NCI-H69 (cell line): ENCODE measurements around the gene SNX2.
A peak's percentile ranks its signal among the peaks of the same experiment; 100 is the strongest.

Experiments used
- DNase-seq: peaks from one replicate; lab custom pipeline; 2025; lab: John Stamatoyannopoulos, UW

Gene SNX2

DNA sequence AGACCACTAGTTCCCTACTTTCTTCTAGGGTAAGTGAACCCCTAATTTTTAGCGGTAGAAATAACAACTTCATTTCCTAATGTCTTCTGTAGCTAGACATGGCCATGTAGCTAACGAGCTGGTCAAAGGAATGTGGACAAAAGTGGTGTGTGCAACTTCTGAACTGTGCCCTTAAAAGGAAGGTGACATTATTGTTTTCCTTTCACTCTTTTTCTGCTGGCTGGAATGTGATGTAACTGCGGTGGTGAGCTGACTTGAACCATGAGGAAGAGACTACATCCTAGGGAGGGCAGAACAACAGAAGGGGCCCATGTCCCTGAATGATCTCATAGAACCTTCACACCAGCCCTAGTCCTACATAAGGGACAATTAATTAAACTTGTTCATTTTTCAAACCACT lies 1.3 kb upstream of the SNX2 start:
- DNase-seq, result no peak

DNA sequence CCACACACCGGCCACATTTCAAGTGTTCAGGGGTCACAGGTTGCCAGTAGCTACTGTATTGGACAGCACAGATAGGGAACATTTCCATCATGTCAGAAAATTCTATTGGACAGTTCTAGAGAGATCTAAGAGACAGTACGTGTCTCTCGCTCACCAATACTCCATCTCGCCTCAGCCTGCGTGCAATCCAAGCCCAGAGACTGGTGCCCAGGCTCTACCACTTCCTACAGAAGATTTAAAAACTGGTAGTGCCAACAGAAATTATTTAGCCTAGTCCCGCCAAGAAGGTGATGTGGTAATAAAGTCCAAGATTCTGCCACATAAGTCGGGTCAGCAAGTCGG lies 390 bp upstream of the SNX2 start:
- no peak for DNase-seq

DNA sequence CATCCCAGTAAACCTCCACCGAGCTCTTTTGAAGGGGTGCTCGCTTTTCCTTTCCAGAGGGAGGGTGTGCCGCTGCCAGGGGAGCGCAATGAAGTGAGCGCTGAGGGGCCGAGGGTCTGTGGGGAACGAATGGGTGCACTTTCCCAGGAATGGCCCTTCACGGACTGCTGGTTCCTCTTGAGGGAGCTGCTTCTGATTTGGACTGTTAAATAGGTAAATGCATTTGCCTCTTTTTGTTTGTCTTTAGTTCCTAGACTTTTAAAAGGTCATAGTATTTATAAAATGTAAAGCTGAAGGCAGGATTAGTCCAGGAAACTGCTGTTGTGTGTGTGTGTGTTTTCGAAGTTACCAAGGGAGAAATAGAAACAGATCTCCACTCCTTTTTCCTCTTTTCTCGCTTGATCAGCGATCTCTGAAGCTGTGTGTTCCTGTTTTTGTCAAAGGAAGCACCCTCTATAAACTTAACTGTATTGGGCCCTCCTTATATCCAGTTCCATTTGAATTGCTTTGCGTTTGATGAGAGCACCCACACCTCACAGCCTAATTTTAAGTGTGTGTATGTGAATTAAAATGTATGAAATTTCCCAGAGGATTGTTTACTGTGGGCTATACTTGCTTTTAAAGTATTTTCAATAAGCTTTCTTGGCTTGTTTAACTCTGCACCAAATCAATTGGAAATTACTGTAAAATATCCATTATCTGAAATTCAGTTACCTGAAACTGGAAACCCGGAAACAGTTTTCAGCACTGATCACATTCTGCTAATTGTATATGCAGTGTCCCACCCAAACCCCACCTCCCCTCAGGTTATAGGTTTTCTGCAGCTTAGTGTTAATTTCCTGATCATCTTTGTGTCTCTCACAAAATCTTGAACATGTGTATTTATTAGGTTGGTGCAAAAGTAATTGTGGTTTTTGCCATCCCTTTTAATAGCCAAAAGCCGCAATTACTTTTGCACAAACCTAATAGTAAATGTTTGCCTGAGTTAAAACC lies 966 bp downstream of the SNX2 start:
- DNase-seq, result peak; percentile 77

DNA sequence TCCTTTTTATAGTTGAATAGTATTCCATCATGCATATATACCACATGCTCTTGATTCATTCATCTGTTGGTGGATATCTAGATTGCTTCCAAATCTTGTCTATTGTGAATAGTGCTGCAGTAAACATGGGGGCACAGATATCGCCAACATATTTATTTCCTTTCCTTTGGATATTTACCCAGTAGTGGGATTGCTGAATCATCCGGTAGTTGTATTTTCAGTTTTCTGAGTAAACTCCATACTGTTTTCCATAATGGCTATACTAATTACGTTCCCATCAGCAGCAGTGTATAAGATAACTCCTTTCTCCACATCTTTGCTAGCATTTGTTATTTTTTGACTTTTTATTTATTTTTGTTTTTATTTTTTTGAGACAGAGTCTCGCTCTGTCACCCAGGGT lies 3.3 kb downstream of the SNX2 start:
- no peak for DNase-seq

DNA sequence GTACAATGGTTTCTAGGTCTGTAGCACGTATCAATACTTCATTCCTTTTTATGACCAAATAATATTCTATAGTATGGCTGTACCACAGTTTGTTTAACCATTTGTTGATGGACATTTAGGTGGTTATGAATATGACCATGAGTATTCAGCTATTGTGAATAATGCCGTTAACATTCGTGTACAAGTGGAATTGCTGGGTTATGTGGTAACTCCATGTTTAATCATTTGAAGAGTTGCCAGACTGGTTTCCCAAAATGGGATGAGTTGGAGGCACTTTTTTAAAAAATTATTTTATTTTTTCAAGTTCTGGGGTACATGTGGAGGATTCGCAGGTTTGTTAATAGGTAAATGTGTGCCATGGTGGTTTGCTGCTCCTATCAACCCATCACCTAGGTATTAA lies 4.6 kb downstream of the SNX2 start:
- DNase-seq, result no peak

DNA sequence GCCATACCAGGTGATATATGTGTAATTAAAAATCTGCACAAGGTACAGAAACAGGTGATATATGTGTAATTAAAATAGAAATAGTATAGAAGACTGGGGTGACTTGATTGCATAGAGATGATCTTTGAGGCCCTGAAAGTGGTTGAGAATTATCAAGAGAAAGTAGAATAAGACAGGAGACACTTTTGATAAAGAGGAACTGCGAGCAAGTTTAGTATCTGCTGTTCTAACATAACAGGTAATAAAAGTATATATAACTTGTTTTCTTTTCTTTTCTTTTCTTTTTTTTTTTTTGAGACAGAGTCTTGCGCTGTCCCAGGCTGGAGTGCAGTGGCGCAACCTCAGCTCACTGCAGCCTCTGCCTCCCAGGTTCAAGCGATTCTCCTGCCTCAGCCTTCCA lies 5.4 kb downstream of the SNX2 start:
- no peak for DNase-seq

DNA sequence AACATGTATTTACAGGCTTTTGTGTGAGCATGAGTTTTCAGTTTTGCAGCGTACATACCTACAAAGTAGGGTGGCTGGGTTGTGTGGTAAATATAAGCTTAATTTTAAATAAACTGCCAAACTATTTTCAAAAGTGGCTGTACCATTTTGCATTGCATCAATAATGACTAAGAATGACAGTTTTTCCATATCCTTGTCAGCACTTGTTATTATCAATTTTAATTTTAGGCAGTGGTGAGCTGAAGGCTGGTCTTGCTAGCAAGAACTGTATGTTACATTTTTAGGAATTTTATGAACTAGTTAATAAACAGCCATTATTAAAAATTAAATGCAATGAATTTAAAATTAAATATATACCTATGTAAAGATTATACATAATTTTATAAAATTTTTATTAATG lies 6.6 kb downstream of the SNX2 start:
- DNase-seq, result no peak

DNA sequence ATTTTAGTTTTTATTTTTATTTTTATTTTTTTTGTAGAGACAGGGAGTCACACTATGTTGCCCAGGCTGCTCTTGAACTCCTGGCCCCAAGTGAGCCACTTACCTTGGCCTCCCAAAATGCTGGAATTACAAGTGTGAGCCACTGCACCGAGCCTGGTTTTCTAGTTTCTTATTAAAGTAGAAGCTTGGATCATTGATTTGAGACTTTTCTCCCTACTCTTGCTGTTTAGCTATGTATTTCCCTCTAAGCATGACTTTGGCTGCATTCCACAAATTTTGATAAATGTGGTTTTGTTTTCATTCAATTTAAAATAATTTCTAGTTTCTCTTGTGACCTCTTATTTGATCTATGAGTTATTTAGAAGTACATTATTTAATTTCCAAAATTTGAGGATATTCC lies 10.4 kb downstream of the SNX2 start:
- DNase-seq, result no peak

DNA sequence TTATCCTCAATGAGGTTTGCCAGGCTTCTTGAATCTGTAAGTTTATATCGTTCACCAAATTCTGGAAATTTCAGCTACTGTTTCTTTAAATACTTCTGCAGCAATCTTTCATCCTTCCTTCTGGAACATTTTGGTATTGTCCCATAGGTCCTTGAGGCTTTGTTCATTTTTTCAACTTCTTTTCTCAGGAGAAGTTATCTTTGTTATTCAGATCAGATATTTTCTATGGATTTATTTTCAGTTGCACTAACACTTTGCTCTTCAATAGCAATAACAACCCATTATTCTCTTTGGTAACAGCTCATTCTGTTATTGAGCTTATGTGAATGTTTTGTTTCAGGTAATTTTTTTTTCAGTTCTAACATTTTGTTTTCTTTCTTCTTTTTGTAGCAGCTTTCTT lies 13.5 kb downstream of the SNX2 start:
- no peak for DNase-seq

DNA sequence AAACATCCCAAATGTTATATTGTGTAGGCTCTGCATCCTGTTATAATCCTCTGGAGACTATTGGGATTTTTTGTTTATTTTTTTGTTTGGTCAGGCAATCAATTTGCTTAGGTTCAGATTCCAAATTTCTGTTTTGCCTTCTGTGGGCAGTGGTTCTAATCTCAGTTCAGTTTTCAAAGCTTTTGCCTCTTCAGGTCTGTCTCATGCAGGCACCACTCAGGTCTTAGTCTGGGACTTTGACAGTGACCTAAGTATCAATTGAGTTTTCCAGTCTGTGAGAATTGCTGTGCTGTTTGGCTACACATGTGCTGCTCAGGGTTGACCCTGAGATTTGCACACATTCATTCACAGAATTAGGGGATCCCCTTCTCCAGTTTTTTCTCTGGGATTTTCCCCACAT lies 14.1 kb downstream of the SNX2 start:
- no peak for DNase-seq

DNA sequence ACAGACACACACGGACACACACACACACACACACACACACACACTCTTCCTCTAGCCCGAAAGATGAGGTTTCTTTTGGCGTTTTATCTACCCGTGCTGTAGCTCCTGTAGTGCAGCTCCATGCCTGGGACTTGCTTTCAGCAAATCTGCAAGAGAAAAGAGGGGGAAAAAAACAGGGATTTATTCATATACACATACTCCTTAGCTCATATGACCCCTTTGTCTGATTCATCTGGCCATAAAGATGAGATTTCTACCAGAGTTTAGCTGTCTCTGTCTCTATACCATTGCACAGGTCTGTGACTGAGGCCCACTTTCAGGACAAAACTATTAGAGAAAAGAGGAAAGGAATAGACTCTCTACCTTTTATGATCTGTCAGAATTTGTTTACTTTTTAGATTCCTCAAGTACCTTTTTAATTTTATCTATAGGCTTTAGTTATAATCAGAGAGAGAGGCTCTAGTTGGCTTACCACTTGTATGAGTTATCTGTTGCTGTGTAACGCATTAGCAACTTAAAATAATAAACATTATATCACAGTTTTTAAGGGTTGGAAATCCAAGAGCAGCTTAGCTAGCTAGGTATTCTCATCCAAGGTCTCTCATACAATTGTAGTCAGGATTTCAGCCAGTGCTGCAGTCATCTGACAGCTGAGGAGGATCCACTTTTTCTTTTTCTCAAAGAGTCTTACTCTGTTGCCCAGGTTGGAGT lies 14.7 kb downstream of the SNX2 start:
- no peak for DNase-seq

DNA sequence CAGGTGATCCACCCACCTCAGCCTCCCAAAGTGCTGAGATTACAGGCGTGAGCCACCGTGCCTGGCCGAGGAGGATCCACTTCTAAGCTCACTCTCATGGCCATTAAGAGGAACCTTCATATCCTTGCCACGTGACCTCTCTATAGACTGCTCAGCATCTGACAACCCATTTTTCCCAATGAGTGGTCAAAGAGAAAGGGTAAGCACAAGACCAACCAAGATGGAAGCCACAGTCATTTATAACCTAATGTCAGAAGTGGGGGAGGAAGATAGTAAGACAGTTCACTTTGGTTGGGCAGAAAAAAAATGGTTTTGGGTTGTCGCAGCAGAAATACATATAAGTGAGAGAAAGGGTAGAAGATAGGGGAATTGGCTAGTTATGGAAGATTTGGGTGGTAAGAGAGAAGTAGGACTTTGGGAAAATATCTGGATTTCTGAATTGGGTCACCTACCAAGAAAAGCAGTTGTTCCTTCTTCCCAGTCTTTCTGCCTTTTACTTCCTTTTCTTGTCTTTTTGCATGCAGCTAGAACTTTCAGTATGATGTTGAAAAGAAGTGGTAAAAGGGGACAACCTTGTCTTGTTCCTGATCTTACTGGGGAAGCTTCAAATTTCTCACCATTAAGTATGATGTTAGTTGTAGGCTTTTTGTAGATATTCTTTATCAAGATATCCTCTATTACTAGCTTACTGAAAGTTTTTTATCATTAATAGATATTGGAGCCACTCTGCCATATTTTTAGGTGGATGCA lies 15.6 kb downstream of the SNX2 start:
- no peak for DNase-seq

DNA sequence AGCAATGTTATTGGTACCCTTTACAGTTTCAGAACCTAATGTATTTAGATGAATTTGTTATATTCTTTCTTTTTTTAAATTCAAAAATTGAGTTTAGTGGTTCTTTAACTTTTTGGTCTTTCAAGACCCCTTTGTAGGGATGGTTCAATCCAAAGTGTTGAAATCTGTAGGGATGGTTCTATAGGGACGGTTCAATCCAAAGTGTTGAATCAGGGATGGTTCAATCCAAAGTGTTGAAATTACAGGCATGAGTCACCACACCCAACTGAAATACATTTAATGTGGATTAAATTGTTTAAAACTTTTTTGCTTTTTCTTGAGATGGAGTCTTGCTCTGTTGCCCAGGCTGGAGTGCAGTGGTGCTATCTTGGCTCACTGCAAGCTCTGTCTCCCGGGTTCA lies 30.6 kb downstream of the SNX2 start:
- no peak for DNase-seq

DNA sequence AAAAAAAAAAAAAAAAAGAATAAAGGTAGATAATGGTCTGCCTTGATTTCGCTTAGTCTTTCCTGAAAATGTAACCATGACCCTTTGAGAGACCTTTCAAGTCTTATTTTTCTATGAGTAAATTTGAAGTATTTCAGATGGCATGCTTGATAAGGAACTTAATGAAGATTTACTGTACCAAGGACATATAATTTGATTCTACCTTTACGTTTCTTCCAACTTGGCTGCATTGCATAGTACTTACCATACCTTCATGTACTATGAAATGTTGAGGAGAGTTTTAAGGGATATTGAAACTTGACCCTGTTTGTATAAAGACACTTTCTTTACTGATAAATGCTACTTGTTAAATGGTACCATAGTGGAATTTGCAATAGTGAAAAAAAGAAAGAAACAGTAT lies 35.5 kb downstream of the SNX2 start:
- no peak for DNase-seq

DNA sequence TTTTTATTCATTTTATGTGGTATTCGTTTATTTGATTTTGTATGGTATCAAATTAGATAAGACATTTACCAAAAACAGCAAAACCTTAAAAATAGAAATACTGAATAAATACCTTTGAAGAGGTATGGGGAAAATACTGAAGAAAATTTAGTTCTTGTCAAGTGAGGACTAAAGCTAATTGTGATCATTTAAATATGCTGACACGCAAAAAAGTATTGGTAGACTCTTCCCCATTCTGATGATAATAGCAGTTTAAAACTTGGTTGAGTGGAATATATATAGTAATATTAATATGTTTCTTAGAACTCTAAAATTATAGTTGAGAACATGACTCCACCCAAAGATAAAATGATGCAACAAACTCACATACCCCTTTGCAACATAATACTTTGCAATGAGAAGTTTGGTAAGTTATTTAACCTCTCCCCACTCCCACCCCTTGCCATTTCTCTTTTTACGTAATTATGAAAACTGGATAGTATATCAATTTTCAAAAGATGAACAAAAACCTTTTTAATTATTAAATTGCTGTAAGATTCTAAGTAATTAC lies 40.4 kb downstream of the SNX2 start:
- DNase-seq, result no peak

DNA sequence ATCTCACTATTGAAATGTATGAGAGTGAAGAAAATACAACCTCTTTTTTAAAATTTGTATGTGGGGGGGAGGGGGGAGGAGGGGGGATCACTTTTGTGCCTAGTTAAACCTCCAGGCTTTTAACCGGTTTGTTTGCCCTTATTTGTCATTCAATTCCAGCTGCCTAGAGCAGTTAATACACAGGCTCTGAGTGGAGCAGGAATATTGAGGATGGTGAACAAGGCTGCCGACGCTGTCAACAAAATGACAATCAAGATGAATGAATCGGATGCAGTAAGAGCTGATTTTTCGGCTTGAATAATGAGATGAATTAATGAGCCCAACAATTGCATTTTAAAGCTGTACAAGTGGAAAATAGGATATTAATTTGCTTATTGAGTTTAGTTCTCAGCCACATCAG lies 41.9 kb downstream of the SNX2 start:
- DNase-seq, result peak; percentile 35

DNA sequence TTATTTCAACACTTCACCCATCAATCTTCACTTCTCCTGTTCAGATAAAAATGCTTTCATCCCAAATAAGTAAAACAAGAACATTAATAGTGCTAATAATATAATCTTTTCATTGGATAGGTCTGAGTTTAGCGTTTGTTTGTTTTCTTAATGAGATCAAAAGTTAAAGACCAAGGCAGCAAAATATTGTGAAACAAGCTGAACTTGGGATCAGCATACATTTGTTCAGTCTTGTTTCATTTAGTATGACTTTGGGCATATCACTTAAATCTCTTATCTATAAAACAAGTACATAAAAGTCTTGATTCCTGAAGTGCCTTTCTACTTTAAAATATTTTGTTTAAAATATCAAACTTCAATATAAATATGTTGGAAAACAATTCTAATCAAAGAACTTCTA lies 57.1 kb downstream of the SNX2 start:
- DNase-seq, result no peak

DNA sequence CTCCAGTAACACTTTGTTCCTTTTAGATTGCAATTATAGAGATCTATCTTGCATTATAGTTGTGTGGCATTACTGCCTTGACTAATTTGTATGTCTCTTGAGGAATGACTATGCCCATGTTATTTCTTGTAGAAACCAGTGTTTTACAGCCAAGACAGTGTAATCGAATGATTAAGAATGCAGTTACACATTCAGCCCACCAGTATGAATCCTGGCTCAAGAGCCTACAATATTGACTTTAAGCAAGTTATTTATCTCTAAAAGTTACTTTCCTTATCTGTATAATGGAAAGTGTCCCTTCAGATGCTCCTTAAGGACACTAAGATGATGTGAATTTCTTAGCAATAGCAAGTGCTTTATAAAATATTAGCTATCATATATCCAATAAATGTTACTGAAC lies 60.8 kb downstream of the SNX2 start:
- no peak for DNase-seq

DNA sequence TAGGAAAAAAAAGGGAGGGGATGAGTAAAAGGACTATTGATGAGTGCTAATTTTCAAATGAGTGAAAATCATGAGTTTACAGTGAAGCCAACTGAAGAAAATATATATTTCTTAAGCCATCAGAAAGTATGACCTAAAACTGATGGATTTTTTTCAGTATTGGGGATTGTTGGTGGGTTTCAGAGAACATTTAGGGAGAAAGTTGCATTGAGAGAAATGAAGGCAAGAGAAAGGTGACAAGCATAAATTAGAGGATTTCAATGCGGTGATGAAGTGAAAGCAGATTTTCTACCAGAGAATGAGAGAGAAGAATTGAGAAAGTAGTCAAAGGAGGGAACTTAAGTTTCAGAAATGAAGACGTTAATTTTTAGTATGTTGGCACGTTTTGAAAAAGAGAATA lies 62.1 kb downstream of the SNX2 start:
- no peak for DNase-seq

DNA sequence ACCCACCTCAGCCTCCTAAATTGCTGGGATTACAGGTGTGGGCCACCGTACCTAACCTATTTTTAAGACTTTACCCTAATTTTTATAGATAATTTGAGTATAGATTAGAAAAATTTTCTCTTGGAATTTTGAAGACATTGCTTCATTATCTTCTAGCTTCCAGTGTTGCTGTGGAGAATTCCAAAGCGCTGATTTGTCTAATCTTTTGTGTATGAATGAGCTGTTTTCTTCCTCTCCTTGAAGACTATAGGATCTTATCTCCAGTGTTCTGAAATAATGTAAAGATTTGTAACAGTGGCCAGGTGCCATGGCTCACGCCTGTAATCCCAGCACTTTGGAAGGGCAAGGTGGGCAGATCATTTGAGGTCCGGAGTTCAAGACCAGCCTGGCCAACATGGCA lies 64.9 kb downstream of the SNX2 start:
- no peak for DNase-seq

DNA sequence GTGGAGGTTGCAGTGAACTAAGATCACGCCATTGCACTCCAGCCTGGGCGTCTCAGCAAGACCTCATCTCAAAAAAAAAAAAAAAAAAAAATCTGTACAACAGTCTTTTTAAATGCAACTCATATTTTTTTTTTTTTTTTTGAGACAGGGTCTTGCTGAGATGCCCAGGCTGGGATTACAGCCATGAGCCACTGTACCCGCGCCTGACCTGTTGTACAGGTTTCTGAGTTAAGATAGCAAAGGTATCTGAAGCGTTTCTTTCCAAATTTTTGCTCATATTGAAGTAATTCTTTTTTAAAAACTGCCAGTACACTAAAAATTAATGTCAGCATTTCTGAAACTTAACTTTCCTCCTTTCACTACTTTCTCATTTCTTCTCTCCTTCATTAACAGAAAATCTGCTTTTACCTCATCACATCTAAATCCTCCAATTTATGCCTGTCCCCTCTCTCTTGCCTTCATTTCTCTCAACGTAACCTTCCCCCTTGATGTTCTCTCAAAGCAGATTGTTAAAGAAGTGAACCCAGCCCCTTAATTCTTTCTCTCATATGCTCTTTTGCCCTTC lies 67.2 kb downstream of the SNX2 start:
- no peak for DNase-seq
